IPS-18a (cell line): Measurements from ENCODE around the gene SOX6.
"Not testable (repeated sequence)": the region's sequence is repeated elsewhere in the genome, so short reads cannot be mapped to it uniquely, and the experiment has no call there.

Experiments used
- H3K27ac ChIP-seq: one replicate; pipeline ENCODE4 v1.5.1; 2013; ENCODE audit warnings: low read length
- H3K27me3 ChIP-seq: one replicate; pipeline ENCODE4 v1.6.1; 2013; ENCODE audit warnings: mild to moderate bottlenecking, low read length; ENCODE audit not compliant: control insufficient read depth, insufficient read depth
- H3K36me3 ChIP-seq: one replicate; pipeline ENCODE4 v1.6.1; 2013; ENCODE audit warnings: low read depth, low read length; ENCODE audit not compliant: control insufficient read depth
- H3K4me1 ChIP-seq: one replicate; pipeline ENCODE4 v1.6.1; 2013; ENCODE audit warnings: low read depth, low read length; ENCODE audit not compliant: control insufficient read depth
- H3K4me3 ChIP-seq: one replicate; pipeline ENCODE4 v1.5.1; 2013; ENCODE audit warnings: low read length
- H3K9ac ChIP-seq: one replicate; pipeline ENCODE4 v1.6.1; 2013; ENCODE audit warnings: mild to moderate bottlenecking, low read length, moderate library complexity
- H3K9me3 ChIP-seq: one replicate; pipeline ENCODE4 v1.6.1; 2013; ENCODE audit warnings: low read depth, low read length; ENCODE audit not compliant: control insufficient read depth

Gene SOX6

GRCh38 chr11:16087886-16088285, 268.5 kb downstream of the SOX6 start:
- Histone ChIP-seq H3K27me3 (no peaks in the 10 kb centered on the region), H3K4me1 (peaks cover 6% of the 10 kb centered on the region), H3K9me3 (no peaks in the 10 kb centered on the region), H3K9ac (no peak overlapping the region), H3K4me3 (no peak overlapping the region), H3K36me3 (no peaks in the 10 kb centered on the region), H3K27ac (no peak overlapping the region)

GRCh38 chr11:16086229-16086819, 270.0 kb downstream of the SOX6 start:
- Histone ChIP-seq H3K27ac (no peak overlapping the region), H3K36me3 (no peaks in the 10 kb centered on the region), H3K4me3 (no peak overlapping the region), H3K9me3 (no peaks in the 10 kb centered on the region), H3K27me3 (no peaks in the 10 kb centered on the region), H3K4me1 (peaks cover 4% of the 10 kb centered on the region), H3K9ac (no peak overlapping the region)

GRCh38 chr11:16082095-16083055, 274.0 kb downstream of the SOX6 start:
- Histone ChIP-seq H3K4me1 (no peaks in the 10 kb centered on the region), H3K9me3 (no peaks in the 10 kb centered on the region), H3K36me3 (no peaks in the 10 kb centered on the region), H3K27ac (no peak overlapping the region), H3K27me3 (no peaks in the 10 kb centered on the region), H3K4me3 (no peak overlapping the region), H3K9ac (no peak overlapping the region)

- no peak overlapping the region for H3K4me3 ChIP-seq
- H3K9me3 ChIP-seq: no peaks in the 10 kb centered on the region
- no peak overlapping the region for H3K27ac ChIP-seq
- no peaks in the 10 kb centered on the region for H3K4me1 ChIP-seq
- H3K36me3 ChIP-seq: no peaks in the 10 kb centered on the region
- no peaks in the 10 kb centered on the region for H3K27me3 ChIP-seq
- no peak overlapping the region for H3K9ac ChIP-seq
Measured at GRCh38 chr11:16081382-16082094, 274.8 kb downstream of the SOX6 start.

- no peak overlapping the region for H3K27ac ChIP-seq
- no peaks in the 10 kb centered on the region for H3K27me3 ChIP-seq
- H3K4me3 ChIP-seq: no peak overlapping the region
- no peaks in the 10 kb centered on the region for H3K4me1 ChIP-seq
- H3K36me3 ChIP-seq: no peaks in the 10 kb centered on the region
- H3K9me3 ChIP-seq: no peaks in the 10 kb centered on the region
- no peak overlapping the region for H3K9ac ChIP-seq
Measured at GRCh38 chr11:16080688-16081381, 275.5 kb downstream of the SOX6 start.

GRCh38 chr11:16078936-16079335, 277.4 kb downstream of the SOX6 start:
- H3K4me1 ChIP-seq: no peaks in the 10 kb centered on the region

GRCh38 chr11:16070573-16070972, 285.8 kb downstream of the SOX6 start:
- no peak overlapping the region for H3K9ac ChIP-seq
- no peaks in the 10 kb centered on the region for H3K9me3 ChIP-seq
- no peaks in the 10 kb centered on the region for H3K27me3 ChIP-seq
- H3K36me3 ChIP-seq: no peaks in the 10 kb centered on the region
- no peak overlapping the region for H3K4me3 ChIP-seq
- H3K27ac ChIP-seq: no peak overlapping the region
- H3K4me1 ChIP-seq: no peaks in the 10 kb centered on the region

More at GRCh38 chr11:16078936-16079335, 277.4 kb downstream of the SOX6 start:
- no peak overlapping the region for H3K9ac ChIP-seq
- no peaks in the 10 kb centered on the region for H3K36me3 ChIP-seq
- H3K9me3 ChIP-seq: no peaks in the 10 kb centered on the region
- H3K27me3 ChIP-seq: no peaks in the 10 kb centered on the region
- no peak overlapping the region for H3K27ac ChIP-seq
- no peak overlapping the region for H3K4me3 ChIP-seq

- H3K4me3 ChIP-seq, H3K36me3 ChIP-seq, H3K9ac ChIP-seq, H3K9me3 ChIP-seq, H3K27ac ChIP-seq, H3K27me3 ChIP-seq, H3K4me1 ChIP-seq: not testable (repeated sequence)
Measured at GRCh38 chr11:16067268-16067667, 289.1 kb downstream of the SOX6 start.

- H3K9ac ChIP-seq: no peak overlapping the region
- H3K9me3 ChIP-seq: no peaks in the 10 kb centered on the region
- no peak overlapping the region for H3K4me3 ChIP-seq
- no peak overlapping the region for H3K27ac ChIP-seq
- no peaks in the 10 kb centered on the region for H3K4me1 ChIP-seq
- no peaks in the 10 kb centered on the region for H3K27me3 ChIP-seq
- no peaks in the 10 kb centered on the region for H3K36me3 ChIP-seq
Measured at GRCh38 chr11:16059332-16059731, 297.0 kb downstream of the SOX6 start.

GRCh38 chr11:16058671-16059070, 297.7 kb downstream of the SOX6 start:
- H3K36me3 ChIP-seq: no peaks in the 10 kb centered on the region
- H3K4me3 ChIP-seq: no peak overlapping the region

GRCh38 chr11:16052750-16053149, 303.6 kb downstream of the SOX6 start:
- Histone ChIP-seq H3K4me3 (no peak overlapping the region), H3K27me3 (no peaks in the 10 kb centered on the region), H3K27ac (no peak overlapping the region), H3K36me3 (no peaks in the 10 kb centered on the region), H3K9me3 (no peaks in the 10 kb centered on the region), H3K9ac (no peak overlapping the region), H3K4me1 (peaks cover 7% of the 10 kb centered on the region)

More at GRCh38 chr11:16058671-16059070, 297.7 kb downstream of the SOX6 start:
- H3K4me1 ChIP-seq: no peaks in the 10 kb centered on the region
- no peaks in the 10 kb centered on the region for H3K9me3 ChIP-seq
- no peaks in the 10 kb centered on the region for H3K27me3 ChIP-seq
- H3K9ac ChIP-seq: no peak overlapping the region
- no peak overlapping the region for H3K27ac ChIP-seq
